ENCODE measurements around the gene PRKRA. TPM values are rescaled to one million over a fixed set of nuclear protein-coding genes. Genes with fewer than 3 reads are reported as not detected.

PRKRA gene
- total and polyA plus RNA-seq, 9 of the 15 experiments (the other 6 are each of a cell fraction or from before 2014, with no cell fraction given) = 14.1 to 78.1 (median 52.3) TPM

GRCh38 chr2:178498137-178498536 is 47.2 kb upstream of the PRKRA start (continued):
- no peak for TF ChIP-seq SP1 (CRISPR knock-in tag; IDR thresholded peaks at IDR 0.05)
- peak in 1 of 2 experiments; percentile 59; a peak in 2 of 4 replicates for TF ChIP-seq SRF (CRISPR knock-in tag; IDR thresholded peaks at IDR 0.05)
- TF ChIP-seq SIN3A (IDR thresholded peaks at IDR 0.05; ENCODE audit: borderline replicate concordance in 2 of 2, control insufficient read depth in 1 of 2, low read depth in 2 of 2, low read length in 2 of 2) = no peak
- no peak for TF ChIP-seq STAG1 (CRISPR knock-in tag; IDR thresholded peaks at IDR 0.05; ENCODE audit: borderline replicate concordance)
- TF ChIP-seq ZNF143 (CRISPR knock-in tag; IDR thresholded peaks at IDR 0.05) = no peak
- no peak for TF ChIP-seq TRIM28 (IDR thresholded peaks at IDR 0.05)
- no peak for TF ChIP-seq SMAD1 (IDR thresholded peaks at IDR 0.05; ENCODE audit: low read depth, low read length, partially characterized antibody)
- TF ChIP-seq YY1 (IDR thresholded peaks at IDR 0.05; ENCODE audit: borderline replicate concordance in 1 of 3, control insufficient read depth in 1 of 3, extremely low read depth in 1 of 3, insufficient read depth in 3 of 3, insufficient read length in 1 of 3, insufficient replicate concordance in 2 of 3, low read depth in 1 of 3, low read length in 2 of 3) = no peak
- no peak for TF ChIP-seq ZNF174 (CRISPR knock-in tag; IDR thresholded peaks at IDR 0.05)
- TF ChIP-seq MTA3 (IDR thresholded peaks at IDR 0.05; ENCODE audit: borderline replicate concordance) = no peak
- no peak for TF ChIP-seq NR2C2 (CRISPR knock-in tag; IDR thresholded peaks at IDR 0.05)
- no peak for TF ChIP-seq NR2C2 (tag; IDR thresholded peaks at IDR 0.05)
- TF ChIP-seq STAT5A (IDR thresholded peaks at IDR 0.05; ENCODE audit: borderline replicate concordance, low read length) = peak; percentile 61; the same call in 1 of the 2 replicates
- TF ChIP-seq RFX7 (CRISPR knock-in tag; IDR thresholded peaks at IDR 0.05) = no peak
- TF ChIP-seq TEAD2 (tag; IDR thresholded peaks at IDR 0.05) = no peak
- no peak for TF ChIP-seq ZFPM2 (CRISPR knock-in tag; IDR thresholded peaks at IDR 0.05)
- no peak for TF ChIP-seq ZNF232 (CRISPR knock-in tag; IDR thresholded peaks at IDR 0.05)
- no peak for TF ChIP-seq DNMT1 (IDR thresholded peaks at IDR 0.05)

Data from K562 (cell line).